Left kidney (tissue), 8 donors: ENCODE results near the gene NDUFB1. TPM values are rescaled to one million over a fixed set of nuclear protein-coding genes. Genes with fewer than 3 reads are reported as not detected.
A peak's percentile ranks its signal among the peaks of the same experiment; 100 is the strongest.

ENCODE experiments used
- DNase-seq: peaks from one replicate; pipeline ENCODE4 v3.0.0-alpha.2; 2013
- long read RNA-seq, 8 donors: transcript quantifications; one replicate each; lab custom pipeline, GENCODE V29; 2026
- polyA plus RNA-seq: library from polyadenylated mRNA; unstranded; fragments of 120-200 nt; gene quantifications from one replicate; pipeline ENCODE4 v1.2.1, GENCODE V29; 2013; ENCODE audit not compliant: insufficient read length

Gene NDUFB1
- polyA plus RNA-seq: 170 TPM
- long read RNA-seq, donor 1, transcript NDUFB1-201 (3 exons, 528 nt): major isoform, 182 of 273 reads
- long read RNA-seq, donor 1, transcript NDUFB1-203 (2 exons, 1,333 nt): minor isoform, 76 of 273 reads
- long read RNA-seq, donor 1, transcript NDUFB1-202 (4 exons, 454 nt): minor isoform, 9 of 273 reads
- long read RNA-seq, donor 1, partial matches to known transcripts: 5 of 273 reads
- long read RNA-seq, donor 1, other reads (novel, unspliced or antisense): 0 of 273 reads
- long read RNA-seq, donor 2, transcript NDUFB1-203 (2 exons, 1,333 nt): minor isoform, 48 of 231 reads
- long read RNA-seq, donor 2, transcript NDUFB1-202 (4 exons, 454 nt): minor isoform, 5 of 231 reads
- long read RNA-seq, donor 2, transcript NDUFB1-201 (3 exons, 528 nt): major isoform, 177 of 231 reads
- long read RNA-seq, donor 2, partial matches to known transcripts: 0 of 231 reads
- long read RNA-seq, donor 2, other reads (novel, unspliced or antisense): 0 of 231 reads
- long read RNA-seq, donor 3, transcript NDUFB1-201 (3 exons, 528 nt): major isoform, 120 of 168 reads
- long read RNA-seq, donor 3, transcript NDUFB1-203 (2 exons, 1,333 nt): minor isoform, 45 of 168 reads
- long read RNA-seq, donor 3, partial matches to known transcripts: 0 of 168 reads
- long read RNA-seq, donor 3, other reads (novel, unspliced or antisense): 0 of 168 reads
- long read RNA-seq, donor 4, transcript NDUFB1-201 (3 exons, 528 nt): major isoform, 85 of 128 reads
- long read RNA-seq, donor 4, transcript NDUFB1-203 (2 exons, 1,333 nt): minor isoform, 43 of 128 reads
- long read RNA-seq, donor 4, partial matches to known transcripts: 0 of 128 reads
- long read RNA-seq, donor 4, other reads (novel, unspliced or antisense): 0 of 128 reads
- long read RNA-seq, donor 5, transcript NDUFB1-202 (4 exons, 454 nt): minor isoform, 12 of 509 reads
- long read RNA-seq, donor 5, transcript NDUFB1-201 (3 exons, 528 nt): major isoform, 388 of 509 reads
- long read RNA-seq, donor 5, transcript NDUFB1-203 (2 exons, 1,333 nt): minor isoform, 91 of 509 reads
- long read RNA-seq, donor 5, partial matches to known transcripts: 18 of 509 reads
- long read RNA-seq, donor 5, other reads (novel, unspliced or antisense): 0 of 509 reads
- long read RNA-seq, donor 6, transcript NDUFB1-203 (2 exons, 1,333 nt): minor isoform, 83 of 312 reads
- long read RNA-seq, donor 6, transcript NDUFB1-201 (3 exons, 528 nt): major isoform, 201 of 312 reads
- long read RNA-seq, donor 6, partial matches to known transcripts: 24 of 312 reads
- long read RNA-seq, donor 6, other reads (novel, unspliced or antisense): 0 of 312 reads
- long read RNA-seq, donor 7, transcript NDUFB1-203 (2 exons, 1,333 nt): minor isoform, 119 of 430 reads
- long read RNA-seq, donor 7, transcript NDUFB1-201 (3 exons, 528 nt): major isoform, 283 of 430 reads
- long read RNA-seq, donor 7, partial matches to known transcripts: 21 of 430 reads
- long read RNA-seq, donor 7, other reads (novel, unspliced or antisense): 5 of 430 reads
- long read RNA-seq, donor 8, transcript NDUFB1-201 (3 exons, 528 nt): major isoform, 89 of 116 reads
- long read RNA-seq, donor 8, transcript NDUFB1-203 (2 exons, 1,333 nt): minor isoform, 26 of 116 reads
- long read RNA-seq, donor 8, partial matches to known transcripts: 0 of 116 reads
- long read RNA-seq, donor 8, other reads (novel, unspliced or antisense): 0 of 116 reads

GRCh38 chr14:92121670-92122350, at the start of gene NDUFB1, which contains the start of gene CPSF2:
NDUFB1 (minus strand) TSS chr14:92121706; CDS start chr14:92117637, 4,069 bp downstream.
CPSF2 (plus strand) TSS chr14:92121969; CDS start chr14:92130985, 9,016 bp downstream.
- DNase-seq: peak; percentile 84

DNA sequence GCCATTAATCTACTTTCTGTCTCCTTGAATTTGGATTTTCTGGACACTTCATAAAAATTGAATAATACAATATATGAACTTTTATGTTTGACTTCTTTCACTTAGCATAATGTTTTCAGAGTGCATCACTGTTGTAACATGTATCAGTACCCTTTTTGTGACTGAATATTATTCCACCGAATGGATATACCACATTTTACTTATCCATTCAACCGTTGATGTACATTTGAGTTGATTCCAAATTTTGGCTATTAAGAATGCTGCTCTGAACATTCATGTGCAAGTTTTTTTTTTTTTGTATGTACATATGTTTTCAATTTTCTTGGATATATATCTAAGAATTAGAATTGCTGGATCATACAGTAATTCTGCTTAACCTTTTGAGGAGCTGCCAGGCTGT, 43.5 kb upstream of the NDUFB1 start:
- no peak for DNase-seq

GRCh38 chr14:92161521-92161920, 40.0 kb upstream of the NDUFB1 start:
- DNase-seq: no peak

DNA sequence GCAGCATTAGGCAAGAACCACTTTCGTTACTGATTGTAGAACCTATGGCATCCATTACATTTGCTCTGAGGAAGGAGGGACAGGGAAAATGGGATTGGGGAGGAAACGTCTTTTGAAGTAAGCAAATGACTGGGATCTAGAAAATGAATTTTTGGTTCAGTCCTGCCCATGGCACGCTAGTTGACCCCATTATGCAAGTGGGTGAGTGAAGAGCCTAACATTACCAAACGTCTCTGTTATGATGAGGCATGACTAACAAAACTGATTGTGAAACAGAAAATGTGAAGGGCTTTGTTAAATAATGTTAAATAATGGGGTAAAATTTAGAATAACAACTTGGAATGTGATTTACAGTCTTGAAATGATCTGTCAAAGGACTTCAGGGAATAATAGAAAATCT, 39.1 kb upstream of the NDUFB1 start:
- DNase-seq: no peak

DNA sequence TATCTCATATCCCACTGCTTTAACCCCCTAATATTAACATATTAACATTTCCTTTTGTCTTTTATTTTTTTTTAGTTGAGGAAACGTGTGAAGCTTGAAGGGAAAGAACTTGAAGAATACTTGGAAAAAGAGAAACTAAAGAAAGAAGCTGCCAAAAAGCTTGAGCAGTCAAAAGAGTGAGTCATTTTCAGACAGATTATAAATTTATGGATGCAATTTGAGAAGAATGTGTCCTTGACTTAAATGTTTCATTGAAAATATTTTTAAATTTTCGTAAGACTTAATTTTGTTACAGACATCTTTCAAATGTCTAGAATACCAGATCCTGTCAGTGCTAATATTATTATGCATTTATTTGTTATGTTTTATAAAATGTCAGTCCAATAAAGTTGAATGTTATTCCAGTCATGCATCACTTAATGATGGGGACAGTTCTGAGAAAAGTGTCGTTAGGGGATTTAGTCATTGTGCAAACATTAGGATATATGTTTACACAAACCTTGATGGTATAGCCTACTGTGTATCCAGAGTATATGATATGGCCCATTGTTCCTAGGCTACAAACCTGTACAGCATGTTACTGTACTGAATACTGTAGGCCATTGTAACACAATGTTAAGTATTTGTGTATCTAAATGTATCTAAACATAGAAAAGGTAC, 32.9 kb upstream of the NDUFB1 start:
- DNase-seq: no peak

GRCh38 chr14:92153581-92153980, 32.1 kb upstream of the NDUFB1 start:
- no peak for DNase-seq

- no peak for DNase-seq
Observed at GRCh38 chr14:92144708-92145107, 23.2 kb upstream of the NDUFB1 start.

DNA sequence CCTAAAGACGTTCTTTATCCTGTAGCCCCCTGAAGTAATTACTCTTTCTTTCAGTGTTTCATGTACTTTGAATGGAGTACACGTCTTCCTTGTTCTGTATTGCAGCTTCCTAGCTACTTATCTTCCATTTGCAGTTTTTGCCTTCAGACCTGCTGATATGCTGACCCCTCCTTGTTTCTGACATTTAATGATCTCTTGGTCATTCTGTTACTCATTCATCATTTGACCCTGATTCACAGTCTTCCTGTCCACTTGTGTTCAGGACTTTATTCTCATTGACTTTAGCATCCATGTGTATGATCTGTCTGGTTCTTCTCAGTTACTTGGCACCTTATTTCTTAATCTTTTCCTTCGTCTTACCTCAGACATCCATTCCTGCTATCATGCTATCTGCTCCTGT, 22.5 kb upstream of the NDUFB1 start:
- no peak for DNase-seq

DNA sequence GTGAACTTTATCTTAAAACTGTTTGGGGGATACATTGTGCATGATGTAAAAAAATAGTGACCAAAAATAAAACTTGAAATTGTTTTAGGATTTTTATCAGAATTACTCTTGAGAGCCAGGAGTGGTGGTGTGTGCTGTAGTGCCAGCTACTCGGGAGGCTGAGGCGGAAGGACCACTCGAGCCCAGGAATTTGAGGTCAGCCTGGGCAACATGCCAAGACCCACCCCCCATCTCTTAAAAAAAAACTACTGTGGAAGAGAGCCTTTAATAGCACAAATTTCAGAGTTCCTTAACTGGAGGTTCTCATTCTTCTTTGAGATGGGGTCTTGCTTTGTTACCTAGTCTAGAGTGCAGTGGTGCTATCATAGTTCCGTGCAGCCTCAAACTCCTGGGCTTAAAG, 21.8 kb upstream of the NDUFB1 start:
- DNase-seq: no peak

DNA sequence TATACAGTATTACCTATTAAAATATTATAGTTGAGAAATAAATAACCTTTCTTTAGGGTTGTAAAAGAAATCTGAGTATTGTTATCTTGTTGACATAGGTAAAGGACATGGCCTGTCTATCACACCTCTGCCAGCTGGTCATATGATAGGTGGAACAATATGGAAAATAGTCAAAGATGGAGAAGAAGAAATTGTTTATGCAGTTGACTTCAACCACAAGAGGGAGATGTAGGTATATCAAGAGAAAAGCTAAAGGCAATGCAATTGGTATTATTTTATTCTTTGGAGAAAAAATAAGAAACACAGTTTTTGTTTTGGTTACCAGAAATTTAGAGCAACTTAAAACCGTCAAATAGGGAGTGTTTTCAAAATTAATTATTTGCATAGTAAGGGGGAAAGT, 13.8 kb upstream of the NDUFB1 start:
- peak; percentile 21 for DNase-seq

GRCh38 chr14:92134456-92134855, 12.9 kb upstream of the NDUFB1 start:
- DNase-seq: no peak

GRCh38 chr14:92122761-92123160, 1.3 kb upstream of the NDUFB1 start:
- no peak for DNase-seq

- DNase-seq: peak; percentile 43
Observed at GRCh38 chr14:92122351-92122677, 808 bp upstream of the NDUFB1 start.

DNA sequence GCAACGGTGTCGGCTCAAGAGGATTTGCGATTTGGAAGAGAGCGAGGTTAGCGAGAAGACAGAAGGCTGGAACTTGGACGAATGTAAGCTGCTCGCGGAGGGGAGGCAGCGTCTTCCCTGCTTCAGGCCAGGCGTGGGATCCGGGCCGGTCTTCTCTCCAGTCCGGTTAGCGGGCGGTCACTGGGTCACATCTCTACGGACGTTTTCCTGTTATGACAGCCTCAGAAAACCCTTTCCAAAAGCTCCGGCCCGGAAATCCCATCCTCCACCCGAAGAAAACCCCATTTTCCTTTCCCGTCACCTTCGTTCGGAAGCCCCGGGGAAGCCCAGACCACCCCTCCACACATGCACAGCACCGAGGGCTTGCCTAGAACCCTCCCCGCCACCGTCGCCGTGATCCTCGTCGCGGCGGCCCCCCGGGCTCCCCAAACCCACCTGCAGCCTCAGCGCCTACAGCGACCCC, 268 bp downstream of the NDUFB1 start:
- DNase-seq: peak; percentile 35

GRCh38 chr14:92109490-92109889, 12.0 kb downstream of the NDUFB1 start:
- no peak for DNase-seq

DNA sequence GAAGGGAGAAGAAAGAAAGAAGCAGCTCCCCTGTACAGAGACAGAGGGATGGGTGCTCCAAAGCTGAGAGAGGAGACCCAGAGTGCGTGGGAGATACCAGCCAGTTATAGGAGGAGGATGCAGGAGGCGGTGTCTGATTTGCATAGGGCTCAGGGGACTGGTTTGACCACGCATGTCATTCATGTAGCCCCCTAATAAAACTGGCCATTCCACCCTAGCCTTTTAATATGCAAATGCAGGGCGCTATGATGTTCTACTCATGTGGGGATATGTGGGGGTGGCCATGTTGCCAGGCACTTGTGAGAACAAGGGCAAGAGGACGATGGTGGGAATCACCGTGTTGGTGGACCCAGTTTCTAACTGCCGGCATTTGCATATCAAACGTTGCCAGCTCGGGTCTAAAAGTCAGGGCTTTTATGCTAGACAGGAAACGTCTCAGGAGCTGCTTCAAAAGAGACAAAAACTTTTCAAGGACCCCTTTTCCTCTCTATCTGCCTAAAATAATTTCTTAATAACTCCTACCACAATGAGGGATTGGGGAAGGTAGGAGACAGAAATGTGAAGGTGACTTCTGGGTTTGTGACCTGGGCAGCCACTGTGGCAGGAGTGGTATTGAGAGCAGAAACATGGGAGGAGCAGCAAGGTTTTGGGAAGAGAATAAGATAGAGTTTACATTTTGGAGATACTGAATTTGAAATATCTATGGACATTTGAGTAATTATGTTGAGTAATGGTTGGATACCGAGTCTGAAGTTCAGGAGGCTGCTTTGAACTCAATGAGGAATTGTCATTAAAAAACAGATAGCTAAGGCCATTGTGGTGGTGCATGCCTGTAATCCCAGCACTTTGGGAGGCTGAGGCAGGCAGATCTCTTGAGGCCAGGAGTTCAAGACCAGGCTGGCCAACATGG, 12.9 kb downstream of the NDUFB1 start:
- no peak for DNase-seq

GRCh38 chr14:92106143-92106926, 15.2 kb downstream of the NDUFB1 start, which contains the start of gene ATXN3:
ATXN3 (minus strand) TSS chr14:92106582; CDS start chr14:92106552, 30 bp downstream.
- peak; percentile 97 for DNase-seq

GRCh38 chr14:92105893-92106142, 15.7 kb downstream of the NDUFB1 start:
- peak; percentile 47 for DNase-seq
